Non-pigmented ciliary epithelial cell (primary cell): ENCODE results near the gene ASS1.
"Not testable (repeated sequence)": the region's sequence is repeated elsewhere in the genome, so short reads cannot be mapped to it uniquely, and the experiment has no call there.

Experiments used
- DNase-seq: peaks from one replicate; pipeline ENCODE4 v3.0.0-alpha.2; 2010; ENCODE audit warnings: low read depth

ASS1 gene

DNA sequence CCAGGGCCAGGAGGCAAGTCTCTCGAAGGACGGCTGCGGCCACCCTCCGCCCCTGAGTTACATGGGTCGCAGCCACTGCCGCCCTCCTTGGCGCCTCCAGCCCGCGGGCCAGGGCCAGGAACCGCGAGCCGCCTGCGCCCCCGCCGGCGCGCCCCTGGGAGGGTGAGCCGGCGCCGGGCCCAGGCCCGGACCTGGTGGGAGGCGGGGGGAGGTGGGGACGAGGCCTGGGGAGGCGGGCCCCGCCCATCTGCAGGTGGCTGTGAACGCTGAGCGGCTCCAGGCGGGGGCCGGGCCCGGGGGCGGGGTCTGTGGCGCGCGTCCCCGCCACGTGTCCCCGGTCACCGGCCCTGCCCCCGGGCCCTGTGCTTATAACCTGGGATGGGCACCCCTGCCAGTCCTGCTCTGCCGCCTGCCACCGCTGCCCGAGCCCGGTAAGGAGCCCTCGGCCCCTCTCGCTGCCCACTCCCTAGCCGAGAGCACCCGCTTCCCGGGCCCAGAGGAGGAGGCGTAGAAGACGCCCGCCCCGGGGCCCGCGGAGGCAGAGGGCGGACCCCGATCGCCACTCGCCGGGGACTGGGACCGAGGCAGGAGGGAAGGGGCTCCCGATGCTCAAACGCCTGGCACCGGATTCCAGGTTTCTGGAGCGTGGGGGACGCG, at the start of gene ASS1:
Gene ASS1, plus strand, starts transcription at position 397 of the 657 bp plus-strand sequence. CDS start 7,268 bp downstream, outside the sequence.
- no peak for DNase-seq

DNA sequence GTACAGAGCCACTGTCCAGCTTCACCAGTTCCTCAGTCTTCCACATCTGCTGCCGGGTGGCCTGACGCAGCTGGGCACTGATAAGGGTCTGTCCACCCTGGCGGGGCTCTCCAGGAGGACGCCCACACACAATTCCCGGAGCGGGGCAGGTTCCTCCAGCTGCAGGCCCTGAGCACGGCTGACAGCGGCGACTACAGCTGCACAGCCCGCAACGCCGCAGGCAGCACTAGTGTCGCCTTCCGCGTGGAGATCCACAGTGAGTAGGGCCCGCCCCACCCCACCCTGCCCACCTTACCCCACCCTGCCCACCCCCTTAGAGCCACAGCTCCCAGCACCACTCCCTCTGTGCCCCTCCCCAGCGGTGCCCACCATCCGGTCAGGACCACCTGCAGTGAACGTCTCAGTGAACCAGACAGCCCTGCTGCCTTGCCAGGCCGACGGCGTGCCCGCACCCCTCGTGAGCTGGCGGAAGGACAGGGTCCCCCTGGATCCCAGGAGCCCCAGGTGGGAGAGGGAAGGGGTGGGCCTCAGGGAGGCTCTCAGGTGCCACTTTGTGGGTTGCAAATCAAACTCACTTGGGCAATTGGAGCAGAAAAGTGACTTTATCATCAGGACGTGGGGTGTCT, 48.8 kb upstream of the ASS1 start:
- no peak for DNase-seq

GRCh38 chr9:130396581-130396980, 48.2 kb upstream of the ASS1 start:
- no peak for DNase-seq

GRCh38 chr9:130398487-130399240, 46.1 kb upstream of the ASS1 start:
- DNase-seq, result no peak

- no peak for DNase-seq
Observed at GRCh38 chr9:130399768-130400167, 45.0 kb upstream of the ASS1 start.

DNA sequence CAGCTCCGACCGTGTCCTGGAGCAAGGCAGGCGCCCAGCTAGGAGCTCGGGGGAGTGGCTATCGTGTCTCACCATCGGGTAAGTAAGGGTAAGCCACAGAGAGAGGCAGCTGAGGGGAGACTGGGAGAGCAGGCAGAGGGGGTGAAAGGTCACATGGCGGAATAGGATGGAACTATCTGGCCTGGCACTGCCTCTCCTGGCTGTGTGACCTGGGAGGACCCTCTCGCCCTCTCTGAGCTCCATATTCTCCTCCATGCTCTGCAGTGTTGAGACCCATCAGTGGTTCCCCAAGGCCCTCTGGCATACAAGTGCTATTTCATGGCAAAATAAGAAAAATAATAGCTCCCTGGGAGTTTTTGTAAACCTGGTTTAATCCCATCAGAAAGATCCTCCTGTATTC, 43.9 kb upstream of the ASS1 start:
- no peak for DNase-seq

GRCh38 chr9:130401742-130402141, 43.0 kb upstream of the ASS1 start:
- not testable (repeated sequence) for DNase-seq

DNA sequence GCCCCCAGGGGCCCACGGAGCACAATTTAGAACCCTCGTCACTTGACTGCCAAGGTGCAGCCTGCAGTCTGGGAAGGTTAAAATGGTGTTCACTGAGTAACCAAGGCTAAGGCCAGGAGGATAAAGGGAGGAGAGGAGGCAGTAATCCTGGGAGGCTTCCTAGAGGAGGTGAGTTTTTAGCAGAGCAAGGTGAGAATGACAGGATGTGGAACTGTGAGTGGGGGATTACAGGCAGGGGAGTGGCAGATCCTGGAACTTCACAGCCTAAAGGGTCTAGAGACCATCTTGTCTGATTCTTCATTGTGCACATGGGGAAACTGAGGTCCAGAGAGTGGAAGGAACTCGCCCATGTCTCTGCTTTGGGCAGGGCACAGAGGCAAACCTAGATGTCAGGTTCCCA, 42.5 kb upstream of the ASS1 start:
- no peak for DNase-seq

GRCh38 chr9:130402645-130403440, 41.9 kb upstream of the ASS1 start:
- DNase-seq, result no peak

GRCh38 chr9:130405657-130406257, 39.0 kb upstream of the ASS1 start:
- no peak for DNase-seq

DNA sequence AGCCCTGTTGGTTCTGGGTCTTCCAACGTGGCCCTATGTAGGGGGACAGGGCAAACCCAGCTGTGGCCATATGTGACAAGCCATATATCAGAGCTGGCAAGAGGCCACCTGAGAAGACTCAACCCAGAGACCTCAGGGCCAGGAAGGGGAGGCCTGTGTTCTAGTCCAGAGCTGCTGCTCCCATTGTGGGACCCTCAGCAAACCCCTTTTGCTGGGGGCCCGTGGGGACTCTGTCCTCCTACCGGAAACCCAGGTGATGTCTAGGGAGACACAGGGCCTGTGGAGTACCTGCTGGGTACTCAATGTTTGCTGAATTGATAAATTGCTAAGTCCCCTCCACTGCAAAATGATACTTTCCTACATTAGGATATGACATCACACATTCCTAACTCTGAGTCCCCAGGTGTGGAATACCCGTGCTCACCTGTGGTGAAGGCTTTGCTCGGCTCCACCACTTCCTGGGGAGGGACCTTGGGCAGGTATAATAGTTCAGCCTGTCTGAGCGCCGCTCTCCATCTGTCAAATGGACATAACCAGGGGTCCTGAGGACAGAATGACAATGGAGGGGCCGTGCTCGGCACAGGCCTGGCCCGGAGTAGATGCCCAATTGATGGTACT, 38.4 kb upstream of the ASS1 start:
- DNase-seq, result no peak

- DNase-seq, result no peak
Observed at GRCh38 chr9:130407916-130408663, 36.7 kb upstream of the ASS1 start.

DNA sequence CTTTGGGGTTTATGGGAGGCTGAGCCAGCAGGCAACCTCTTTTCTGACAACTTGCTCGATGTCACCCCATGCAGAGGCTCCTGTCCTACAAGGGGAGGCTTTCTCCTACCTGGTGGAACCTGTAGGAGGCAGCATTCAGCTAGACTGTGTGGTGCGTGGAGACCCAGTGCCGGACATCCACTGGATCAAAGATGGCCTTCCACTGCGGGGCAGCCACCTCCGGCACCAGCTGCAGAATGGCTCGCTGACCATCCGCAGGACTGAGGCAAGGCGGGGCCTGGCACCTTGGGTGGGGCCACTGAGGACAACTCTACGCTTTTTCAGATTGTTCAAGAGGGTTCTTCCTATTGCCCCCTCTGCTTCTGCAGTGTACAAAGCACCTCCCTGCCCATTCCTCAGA, 36.1 kb upstream of the ASS1 start:
- no peak for DNase-seq

DNA sequence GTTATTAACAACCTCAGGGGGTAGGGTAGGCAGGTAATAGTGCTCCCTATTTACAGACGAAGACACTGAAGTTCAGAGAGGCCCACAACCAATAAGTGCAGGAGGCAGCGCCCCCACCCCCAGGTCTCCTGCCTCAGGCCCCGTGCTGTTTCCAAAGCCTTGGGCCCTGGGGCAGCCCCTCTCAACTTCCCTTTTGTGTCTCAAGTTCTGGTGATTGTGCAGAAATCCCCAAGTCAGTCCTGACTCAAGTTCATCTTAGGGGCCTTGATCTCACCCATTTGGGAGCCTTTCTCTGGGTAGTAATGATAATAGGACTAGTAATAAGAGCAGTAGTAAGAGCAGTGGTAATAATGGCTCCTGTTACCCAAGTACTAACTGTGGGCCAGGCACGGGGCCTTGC, 35.5 kb upstream of the ASS1 start:
- DNase-seq, result no peak

- DNase-seq, result no peak
Observed at GRCh38 chr9:130410443-130410842, 34.3 kb upstream of the ASS1 start.

GRCh38 chr9:130411566-130411915, 33.2 kb upstream of the ASS1 start:
- no peak for DNase-seq

DNA sequence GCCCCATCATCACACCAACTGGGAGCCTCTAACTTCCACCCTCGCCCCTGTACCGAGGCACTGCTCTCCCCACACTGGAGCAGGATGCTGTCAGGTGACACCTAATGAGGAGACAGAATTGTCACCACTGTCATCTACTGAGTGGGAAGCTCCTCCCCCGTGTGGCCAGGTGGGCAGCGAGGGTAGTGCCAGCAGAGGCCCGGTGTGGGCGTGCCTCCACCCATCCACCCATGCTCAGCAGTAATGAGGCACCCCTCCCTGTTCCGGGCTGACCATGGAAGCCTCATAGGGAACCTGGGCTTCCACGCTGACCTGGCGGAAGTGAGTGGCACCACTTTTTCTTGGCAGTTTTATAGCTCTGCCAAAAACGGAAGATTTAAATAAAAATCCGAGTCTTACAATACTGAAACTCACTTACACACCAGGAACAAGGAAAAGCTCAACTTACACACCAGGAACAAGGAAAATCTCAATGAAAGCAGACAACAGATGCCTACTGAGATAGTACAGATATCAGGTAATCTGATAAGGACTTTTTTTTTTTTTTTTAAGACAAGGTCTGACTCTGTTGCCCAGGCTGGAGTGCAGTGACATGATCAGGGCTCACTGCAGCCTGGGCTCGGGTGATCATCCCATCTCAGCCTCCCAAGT, 30.6 kb upstream of the ASS1 start:
- no peak for DNase-seq

- DNase-seq, result no peak
Observed at GRCh38 chr9:130414910-130415746, 29.6 kb upstream of the ASS1 start.

GRCh38 chr9:130417602-130418001, 27.2 kb upstream of the ASS1 start:
- no peak for DNase-seq

GRCh38 chr9:130418776-130419175, 26.0 kb upstream of the ASS1 start:
- no peak for DNase-seq
